GM21737 (cell line): ENCODE measurements around the gene C4B.
"Not testable (repeated sequence)": the region's sequence is repeated elsewhere in the genome, so short reads cannot be mapped to it uniquely, and the experiment has no call there.

Experiments used
- ATAC-seq: cut with Tn5 transposase; IDR thresholded peaks from one replicate; pipeline ENCODE4 v1.9.1; 2021; ENCODE audit warnings: mild to moderate bottlenecking, moderate library complexity; ENCODE audit not compliant: unreplicated experiment

C4B gene

GRCh38 chr6:32050562-32050961 is 36.0 kb downstream of the C4B start:
- no peak for ATAC-seq

GRCh38 chr6:32052626-32053025 is 38.0 kb downstream of the C4B start:
- not testable (repeated sequence) for ATAC-seq

GRCh38 chr6:32053314-32053713 is 38.7 kb downstream of the C4B start:
- not testable (repeated sequence) for ATAC-seq

GRCh38 chr6:32055756-32056155 is 41.2 kb downstream of the C4B start:
- not testable (repeated sequence) for ATAC-seq

GRCh38 chr6:32056254-32056653 is 41.7 kb downstream of the C4B start:
- ATAC-seq: no peak

GRCh38 chr6:32057966-32058365 is 43.4 kb downstream of the C4B start:
- no peak for ATAC-seq

GRCh38 chr6:32058511-32058963 is 43.9 kb downstream of the C4B start:
- ATAC-seq: no peak

- no peak for ATAC-seq
Measured at GRCh38 chr6:32060966-32061655, 46.5 kb downstream of the C4B start.

- no peak for ATAC-seq
Measured at GRCh38 chr6:32064706-32065105, 50.1 kb downstream of the C4B start.

- ATAC-seq: not testable (repeated sequence)
Measured at GRCh38 chr6:32067521-32067920, 52.9 kb downstream of the C4B start.

GRCh38 chr6:32068315-32068714 is 53.7 kb downstream of the C4B start:
- not testable (repeated sequence) for ATAC-seq

- no peak for ATAC-seq
Measured at GRCh38 chr6:32068867-32069266, 54.3 kb downstream of the C4B start.

GRCh38 chr6:32069460-32069859 is 54.9 kb downstream of the C4B start:
- ATAC-seq: no peak

GRCh38 chr6:32069878-32070515 is 55.4 kb downstream of the C4B start:
- no peak for ATAC-seq

GRCh38 chr6:32070814-32071543 is 56.4 kb downstream of the C4B start:
- no peak for ATAC-seq

GRCh38 chr6:32073101-32073500 is 58.5 kb downstream of the C4B start:
- ATAC-seq: no peak

- no peak for ATAC-seq
Measured at GRCh38 chr6:32073613-32074012, 59.0 kb downstream of the C4B start.

- no peak for ATAC-seq
Measured at GRCh38 chr6:32074996-32075532, 60.5 kb downstream of the C4B start.

GRCh38 chr6:32075781-32076180 is 61.2 kb downstream of the C4B start:
- ATAC-seq: no peak

GRCh38 chr6:32076321-32076809 is 61.8 kb downstream of the C4B start:
- ATAC-seq: no peak

- ATAC-seq: no peak
Measured at GRCh38 chr6:32079566-32080290, 65.1 kb downstream of the C4B start.
